Natural killer cell (primary cell): ENCODE data around the gene APBA2. TPM values are rescaled to one million over a fixed set of nuclear protein-coding genes. Genes with fewer than 3 reads are reported as not detected.
A peak's percentile ranks its signal among the peaks of the same experiment; 100 is the strongest.

Source experiments
- ATAC-seq, 3 donors: fragments of 150-1000 bp in 2 of 3; fragments of 200-7000 bp in 1 of 3; cut with Tn5 transposase; 1 replicate in 1 of 3; 2 replicates in 2 of 3; pipeline ENCODE4 v1.10.0; 2021; ENCODE audit warnings: mild to moderate bottlenecking in 2 of 3, moderate library complexity in 2 of 3
- DNase-seq, 2 donors: peaks; one replicate each; pipeline versions ENCODE4 v3.0.0 to v3.0.0-alpha.2; 2013 to 2021; ENCODE audit warnings: mixed read lengths in 1 of 2
- H3K27ac ChIP-seq: one replicate; pipeline ENCODE4 v1.5.1; 2013; ENCODE audit warnings: mild to moderate bottlenecking, low read length
- H3K27me3 ChIP-seq: one replicate; pipeline ENCODE4 v1.6.1; 2013; ENCODE audit warnings: low read length; ENCODE audit not compliant: control insufficient read depth, insufficient read depth
- H3K36me3 ChIP-seq: one replicate; pipeline ENCODE4 v1.6.1; 2013; ENCODE audit warnings: low read length; ENCODE audit not compliant: control insufficient read depth, insufficient read depth
- H3K4me1 ChIP-seq: one replicate; pipeline ENCODE4 v1.6.1; 2013; ENCODE audit warnings: low read length; ENCODE audit not compliant: control insufficient read depth, insufficient read depth
- H3K4me3 ChIP-seq: one replicate; pipeline ENCODE4 v1.5.1; 2013; ENCODE audit warnings: low read length
- H3K9me3 ChIP-seq: one replicate; pipeline ENCODE4 v1.6.1; 2013; ENCODE audit warnings: low read length; ENCODE audit not compliant: control insufficient read depth, insufficient read depth
- H3K27ac Mint-ChIP-seq, 2 donors: one replicate each; pipeline ENCODE4 v1.8.0; 2022; ENCODE audit warnings: mild to moderate bottlenecking in 2 of 2, mixed read lengths in 2 of 2, moderate library complexity in 1 of 2
- H3K27me3 Mint-ChIP-seq, 2 donors: one replicate each; pipeline ENCODE4 v1.8.0; 2022; ENCODE audit warnings: low read depth in 2 of 2, mixed read lengths in 2 of 2
- H3K36me3 Mint-ChIP-seq: one replicate; pipeline ENCODE4 v1.8.0; 2022; ENCODE audit warnings: mixed read lengths
- H3K4me1 Mint-ChIP-seq, 2 donors: one replicate each; pipeline ENCODE4 v1.8.0; 2022; ENCODE audit warnings: mixed read lengths in 2 of 2
- H3K4me3 Mint-ChIP-seq: one replicate; pipeline ENCODE4 v1.8.0; 2022; ENCODE audit warnings: mild to moderate bottlenecking, moderate library complexity, mixed read lengths
- H3K9me3 Mint-ChIP-seq, 2 donors: one replicate each; pipeline ENCODE4 v1.8.0; 2022; ENCODE audit warnings: mixed read lengths in 2 of 2
- CTCF ChIP-seq: fragments of 200-600 bp; IDR thresholded peaks from one replicate; pipeline ENCODE4 v1.8.0; 2022; ENCODE audit warnings: antibody characterized with exemption
- WGBS: methylation state at CpG from one replicate; pipeline ENCODE4 v1.1.7; 2013; ENCODE audit warnings: missing lambda C conversion rate; ENCODE audit not compliant: insufficient coverage; 5-methylcytosine and 5-hydroxymethylcytosine counted together
- intact Hi-C: fragments of 100-400 bp; cut with micrococcal nuclease; formaldehyde crosslinking; loops from one replicate; pipeline ENCODE4 v1.14.2; 2022
- total RNA-seq, 4 donors: library from RNA; stranded (reverse); fragments of 120-200 nt in 1 of 4; gene quantifications; one replicate each; pipeline versions ENCODE4 v1.2.3 to v1.2.4, GENCODE V29; 2013 to 2022

APBA2 gene
- total RNA-seq, 3 donors from 2014 or later (not counting 1 experiment from before 2014, with no cell fraction given): 96.4 to 119 (median 97.9) TPM

GRCh38 chr15:28879551-28879950 lies 6.2 kb upstream of the APBA2 start:
- ATAC-seq (no peak), DNase-seq (no peak)
- H3K4me3 ChIP-seq: no peak overlapping the region
- Mint-ChIP-seq H3K27ac (no peak overlapping the region), H3K36me3 (no peaks in the 10 kb centered on the region), H3K9me3 (no peaks in the 10 kb centered on the region), H3K4me3 (no peak overlapping the region), H3K4me1 (no peaks in the 10 kb centered on the region), H3K27me3 (peaks cover 0 to 3% of the 10 kb centered on the region in 2 donors)
- no peak overlapping the region for H3K27ac ChIP-seq
- no peaks in the 10 kb centered on the region for H3K36me3 ChIP-seq
- intact Hi-C loops: no loop called here
- WGBS: 91% methylated on average over 9 of the region's 9 CpGs
- TF ChIP-seq CTCF: no peak
- no peaks in the 10 kb centered on the region for H3K9me3 ChIP-seq
- H3K27me3 ChIP-seq: no peaks in the 10 kb centered on the region
- no peaks in the 10 kb centered on the region for H3K4me1 ChIP-seq

- Mint-ChIP-seq H3K9me3 (no peaks in the 10 kb centered on the region), H3K27ac (no peak overlapping the region), H3K36me3 (no peaks in the 10 kb centered on the region), H3K4me3 (no peak overlapping the region), H3K4me1 (peaks cover 0 to 4% of the 10 kb centered on the region in 2 donors), H3K27me3 (peaks cover 0 to 3% of the 10 kb centered on the region in 2 donors)
- intact Hi-C loops: no loop called here
- Histone ChIP-seq H3K9me3 (no peaks in the 10 kb centered on the region), H3K36me3 (no peaks in the 10 kb centered on the region), H3K4me3 (no peak overlapping the region), H3K4me1 (peaks cover 7% of the 10 kb centered on the region), H3K27ac (no peak overlapping the region), H3K27me3 (no peaks in the 10 kb centered on the region)
- ATAC-seq (no peak), DNase-seq (no peak)
- TF ChIP-seq CTCF: no peak
- 97% methylated on average over 5 of the region's 5 CpGs for WGBS
Observed at GRCh38 chr15:28880680-28881079, 5.1 kb upstream of the APBA2 start.

- Mint-ChIP-seq H3K27me3 (peaks cover 0 to 3% of the 10 kb centered on the region in 2 donors), H3K9me3 (no peaks in the 10 kb centered on the region), H3K4me3 (no peak overlapping the region), H3K27ac (peak overlapping the region in 1 of 2 donors; percentile 32), H3K36me3 (no peaks in the 10 kb centered on the region), H3K4me1 (peaks cover 0 to 4% of the 10 kb centered on the region in 2 donors)
- 64% methylated on average over 3 of the region's 3 CpGs for WGBS
- Histone ChIP-seq H3K27ac (no peak overlapping the region), H3K4me3 (no peak overlapping the region), H3K9me3 (no peaks in the 10 kb centered on the region), H3K36me3 (no peaks in the 10 kb centered on the region), H3K4me1 (peaks cover 7% of the 10 kb centered on the region), H3K27me3 (no peaks in the 10 kb centered on the region)
- ATAC-seq (no peak), DNase-seq (no peak)
- intact Hi-C loops: no loop called here
- TF ChIP-seq CTCF: no peak
Observed at GRCh38 chr15:28881170-28881569, 4.6 kb upstream of the APBA2 start.

GRCh38 chr15:28881600-28881999 lies 4.2 kb upstream of the APBA2 start:
- Mint-ChIP-seq H3K4me1 (peaks cover 0 to 4% of the 10 kb centered on the region in 2 donors), H3K9me3 (no peaks in the 10 kb centered on the region), H3K27me3 (peaks cover 0 to 3% of the 10 kb centered on the region in 2 donors), H3K27ac (peak overlapping the region in 1 of 2 donors; percentile 32), H3K4me3 (no peak overlapping the region), H3K36me3 (no peaks in the 10 kb centered on the region)
- no peak for DNase-seq
- Histone ChIP-seq H3K36me3 (no peaks in the 10 kb centered on the region), H3K27me3 (no peaks in the 10 kb centered on the region), H3K9me3 (no peaks in the 10 kb centered on the region), H3K27ac (no peak overlapping the region), H3K4me1 (peaks cover 8% of the 10 kb centered on the region), H3K4me3 (no peak overlapping the region)
- no peak for TF ChIP-seq CTCF
- intact Hi-C loops: no loop called here
- WGBS: 100% methylated on average over 1 of the region's 1 CpG
- ATAC-seq: no peak
